DND-41 (cell line): ENCODE measurements around the gene ATP5F1C.
"Not testable (repeated sequence)": the region's sequence is repeated elsewhere in the genome, so short reads cannot be mapped to it uniquely, and the experiment has no call there.

Source experiments
- ATAC-seq: fragments of 200-7000 bp; cut with Tn5 transposase; 3 replicates; pipeline ENCODE4 v1.9.1; 2021; ENCODE audit warnings: low read depth; ENCODE audit not compliant: insufficient read depth
- DNase-seq: peaks from one replicate; pipeline ENCODE4 v3.0.0-alpha.2; 2020
- H2AFZ ChIP-seq: 2 replicates; pipeline ENCODE4 v1.6.0; 2012; ENCODE audit warnings: low read depth, low read length
- H3K27ac ChIP-seq: 2 replicates; pipeline ENCODE4 v1.5.1; 2012; ENCODE audit warnings: low read length, inconsistent platforms
- H3K27me3 ChIP-seq: fragments of 200-600 bp; sonication (generic); 2 replicates; pipeline ENCODE4 v1.6.0; 2012; ENCODE audit warnings: low read length, mild to moderate bottlenecking, inconsistent platforms; ENCODE audit not compliant: insufficient read depth, poor library complexity
- H3K36me3 ChIP-seq: 2 replicates; pipeline ENCODE4 v1.5.1; 2012; ENCODE audit warnings: low read length, inconsistent platforms; ENCODE audit not compliant: insufficient read depth
- H3K4me1 ChIP-seq: 2 replicates; pipeline ENCODE4 v1.5.1; 2012; ENCODE audit warnings: mild to moderate bottlenecking, low read length; ENCODE audit not compliant: insufficient read depth
- H3K4me2 ChIP-seq: 2 replicates; pipeline ENCODE4 v1.6.0; 2012; ENCODE audit warnings: mild to moderate bottlenecking, moderate library complexity, low read length, inconsistent platforms; ENCODE audit not compliant: insufficient read depth
- H3K4me3 ChIP-seq, 2 experiments: fragments of 200-600 bp in 1 of 2; shearing (Covaris generic) in 1 of 2; 2 replicates each; pipeline ENCODE4 v1.5.1; 2012 to 2016; ENCODE audit warnings: inconsistent platforms in 2 of 2, low read length in 2 of 2, mild to moderate bottlenecking in 2 of 2, low read depth in 1 of 2, moderate library complexity in 1 of 2
- H3K79me2 ChIP-seq: 2 replicates; pipeline ENCODE4 v1.6.0; 2012; ENCODE audit warnings: low read length, inconsistent platforms; ENCODE audit not compliant: insufficient read depth
- H3K9ac ChIP-seq: 2 replicates; pipeline ENCODE4 v1.6.0; 2012; ENCODE audit warnings: low read depth, mild to moderate bottlenecking, inconsistent platforms, low read length, moderate library complexity
- H3K9me3 ChIP-seq: 2 replicates; pipeline ENCODE4 v1.5.1; 2012; ENCODE audit warnings: low read length, moderate library complexity, mild to moderate bottlenecking, inconsistent platforms; ENCODE audit not compliant: insufficient read depth, severe bottlenecking
- H4K20me1 ChIP-seq: 2 replicates; pipeline ENCODE4 v1.6.0; 2012; ENCODE audit warnings: low read length; ENCODE audit not compliant: insufficient read depth
- EZH2 ChIP-seq: IDR thresholded peaks from 3 replicates; pipeline ENCODE4 v1.6.1; 2012; ENCODE audit warnings: borderline replicate concordance, low read depth, mild to moderate bottlenecking, moderate library complexity, low read length, inconsistent platforms; ENCODE audit not compliant: severe bottlenecking
- TF ChIP-seq, protein P1 (sequence below): IDR thresholded peaks from 2 replicates; pipeline ENCODE4 v1.5.1; 2012; ENCODE audit warnings: borderline replicate concordance, low read length, moderate library complexity, mild to moderate bottlenecking; ENCODE audit not compliant: poor library complexity, severe bottlenecking; ENCODE audit errors: extremely low read depth

Gene ATP5F1C

DNA sequence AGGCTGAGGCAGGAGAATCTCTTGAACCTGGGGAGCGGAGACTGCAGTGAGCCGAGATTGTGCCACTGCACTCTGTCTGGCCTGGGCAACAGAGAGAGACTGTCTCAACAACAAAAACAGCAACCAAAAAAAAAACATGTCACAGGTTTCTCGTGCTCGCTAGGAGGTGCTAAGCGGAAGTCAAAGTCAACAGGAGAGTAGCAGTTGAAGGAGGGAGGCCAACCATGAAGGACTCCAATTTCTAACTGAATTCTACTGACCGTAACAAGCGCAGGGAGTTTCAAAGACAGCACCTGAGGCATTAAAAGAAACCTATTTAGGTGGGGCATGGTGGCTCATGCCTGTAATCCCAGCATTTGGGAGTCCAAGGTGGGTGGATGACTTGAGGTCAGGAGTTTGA, 19.6 kb upstream of the ATP5F1C start:
- no peak overlapping the region for H3K4me2 ChIP-seq
- H3K4me1 ChIP-seq: no peaks in the 10 kb centered on the region
- no peak overlapping the region for H3K27ac ChIP-seq
- no peak for DNase-seq
- TF ChIP-seq, protein P1, sequence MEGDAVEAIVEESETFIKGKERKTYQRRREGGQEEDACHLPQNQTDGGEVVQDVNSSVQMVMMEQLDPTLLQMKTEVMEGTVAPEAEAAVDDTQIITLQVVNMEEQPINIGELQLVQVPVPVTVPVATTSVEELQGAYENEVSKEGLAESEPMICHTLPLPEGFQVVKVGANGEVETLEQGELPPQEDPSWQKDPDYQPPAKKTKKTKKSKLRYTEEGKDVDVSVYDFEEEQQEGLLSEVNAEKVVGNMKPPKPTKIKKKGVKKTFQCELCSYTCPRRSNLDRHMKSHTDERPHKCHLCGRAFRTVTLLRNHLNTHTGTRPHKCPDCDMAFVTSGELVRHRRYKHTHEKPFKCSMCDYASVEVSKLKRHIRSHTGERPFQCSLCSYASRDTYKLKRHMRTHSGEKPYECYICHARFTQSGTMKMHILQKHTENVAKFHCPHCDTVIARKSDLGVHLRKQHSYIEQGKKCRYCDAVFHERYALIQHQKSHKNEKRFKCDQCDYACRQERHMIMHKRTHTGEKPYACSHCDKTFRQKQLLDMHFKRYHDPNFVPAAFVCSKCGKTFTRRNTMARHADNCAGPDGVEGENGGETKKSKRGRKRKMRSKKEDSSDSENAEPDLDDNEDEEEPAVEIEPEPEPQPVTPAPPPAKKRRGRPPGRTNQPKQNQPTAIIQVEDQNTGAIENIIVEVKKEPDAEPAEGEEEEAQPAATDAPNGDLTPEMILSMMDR: no peak
- TF ChIP-seq EZH2: no peak
- no peak overlapping the region for H3K4me3 ChIP-seq
- ATAC-seq: no peak
- no peaks in the 10 kb centered on the region for H4K20me1 ChIP-seq
- H3K27me3 ChIP-seq: no peaks in the 10 kb centered on the region
- H3K79me2 ChIP-seq: no peaks in the 10 kb centered on the region
- no peak overlapping the region for H2AFZ ChIP-seq
- no peaks in the 10 kb centered on the region for H3K9me3 ChIP-seq
- H3K9ac ChIP-seq: no peak overlapping the region
- peaks cover 65% of the 10 kb centered on the region for H3K36me3 ChIP-seq

DNA sequence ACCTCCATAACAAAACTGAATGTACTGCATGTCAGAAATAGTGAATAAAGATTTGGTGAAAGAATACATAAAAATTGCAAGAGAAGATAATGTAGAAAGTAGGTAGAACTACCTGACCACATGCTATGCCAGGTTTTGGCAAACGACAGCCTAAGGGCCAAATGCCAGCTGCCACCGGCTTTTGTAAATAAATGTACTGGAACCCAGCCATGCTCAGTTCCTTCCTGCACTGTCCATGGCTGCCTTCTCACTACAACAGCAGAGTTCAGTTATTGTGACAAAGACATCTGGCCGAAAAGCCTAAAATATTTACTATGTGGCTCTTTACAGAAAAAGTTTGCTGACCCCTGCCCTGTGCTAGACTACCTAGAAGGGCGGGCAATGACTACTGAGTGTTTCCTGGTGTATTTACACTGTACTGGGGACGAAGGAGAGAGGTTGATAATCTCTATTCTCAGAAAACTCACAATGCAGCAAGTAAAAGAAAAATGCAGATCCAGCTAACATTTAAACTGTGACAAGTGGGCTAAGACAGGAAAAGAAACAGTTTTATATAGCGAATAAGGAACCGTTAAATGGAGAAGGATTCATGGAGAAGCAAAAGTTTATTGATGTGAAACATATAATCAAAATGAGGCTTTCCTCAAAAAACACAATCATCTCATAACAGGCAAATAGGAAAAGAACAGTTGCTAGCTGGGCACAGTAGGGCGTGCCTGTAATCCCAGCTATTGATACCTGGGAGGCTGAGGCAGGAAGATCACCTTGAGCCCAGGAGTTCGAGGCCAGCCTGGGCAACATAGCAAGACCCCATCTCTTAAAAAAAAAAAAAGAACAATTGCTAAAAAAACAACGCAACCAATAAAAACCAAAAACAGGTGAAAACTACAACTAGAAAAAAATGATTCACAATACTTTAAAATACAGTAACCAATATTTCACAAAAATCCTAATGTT, 13.9 kb upstream of the ATP5F1C start:
- no peak overlapping the region for H3K4me3 ChIP-seq
- H3K27me3 ChIP-seq: no peaks in the 10 kb centered on the region
- no peaks in the 10 kb centered on the region; the same call in 1 of the 2 replicates for H4K20me1 ChIP-seq
- no peaks in the 10 kb centered on the region for H3K79me2 ChIP-seq
- H3K4me1 ChIP-seq: no peaks in the 10 kb centered on the region
- no peak for ATAC-seq
- H2AFZ ChIP-seq: no peak overlapping the region
- DNase-seq: no peak
- TF ChIP-seq EZH2: no peak
- TF ChIP-seq, protein P1: no peak
- no peak overlapping the region for H3K27ac ChIP-seq
- no peak overlapping the region for H3K9ac ChIP-seq
- H3K36me3 ChIP-seq: peaks cover 64% of the 10 kb centered on the region
- no peaks in the 10 kb centered on the region for H3K9me3 ChIP-seq
- H3K4me2 ChIP-seq: no peak overlapping the region

- Histone ChIP-seq H3K36me3 (peaks cover 62% of the 10 kb centered on the region), H3K27ac (no peak overlapping the region), H3K79me2 (peaks cover 10% of the 10 kb centered on the region), H3K4me3 (no peak overlapping the region), H3K27me3 (no peaks in the 10 kb centered on the region), H3K9me3 (no peaks in the 10 kb centered on the region), H3K4me2 (no peak overlapping the region), H4K20me1 (no peaks in the 10 kb centered on the region; the same call in 1 of the 2 replicates), H3K4me1 (no peaks in the 10 kb centered on the region), H2AFZ (no peak overlapping the region), H3K9ac (no peak overlapping the region)
- ATAC-seq: no peak
- no peak for DNase-seq
- TF ChIP-seq, protein P1: no peak
- no peak for TF ChIP-seq EZH2
These were observed 11.2 kb upstream of the ATP5F1C start for GRCh38 chr10:7776777-7777176.

- H3K27ac ChIP-seq, H3K4me2 ChIP-seq, H4K20me1 ChIP-seq, H3K9me3 ChIP-seq, H3K4me3 ChIP-seq, H3K9ac ChIP-seq, H2AFZ ChIP-seq, ATAC-seq, DNase-seq, H3K27me3 ChIP-seq: not testable (repeated sequence)
- Histone ChIP-seq H3K79me2 (peaks cover 63% of the 10 kb centered on the region), H3K4me1 (peaks cover 29% of the 10 kb centered on the region), H3K36me3 (peaks cover 37% of the 10 kb centered on the region)
These were observed 5.8 kb upstream of the ATP5F1C start for GRCh38 chr10:7782194-7782593.
